Measurements from ENCODE around the gene RASA3.

GRCh38 chr13:114059946-114060860, 72.2 kb downstream of the RASA3 start:
- TF ChIP-seq POLR2AphosphoS5 (IDR thresholded peaks at IDR 0.05; ENCODE audit: low read depth, low read length) (no peak), BACH1 (IDR thresholded peaks at IDR 0.05; ENCODE audit: low read length) (no peak), HDAC6 (IDR thresholded peaks at IDR 0.05; ENCODE audit: low read depth, low read length) (no peak), TAF7 (optimal IDR thresholded peaks at IDR 0.05; ENCODE audit: borderline replicate concordance, low read depth, low read length) (no peak), HDAC2 (IDR thresholded peaks at IDR 0.05; ENCODE audit: borderline replicate concordance in 1 of 2, low read depth in 2 of 2, low read length in 2 of 2) (no peak), CTCF (IDR thresholded peaks at IDR 0.05; ENCODE audit: control extremely low read depth in 1 of 3, insufficient read depth in 1 of 3, low read depth in 1 of 3, low read length in 3 of 3) (no peak), CBX5 (IDR thresholded peaks at IDR 0.05; ENCODE audit: low read depth, low read length) (no peak), TCF12 (IDR thresholded peaks at IDR 0.05; ENCODE audit: low read depth, low read length) (no peak), POLR2A (IDR thresholded peaks at IDR 0.05; ENCODE audit: control extremely low read depth in 1 of 2, low read depth in 2 of 2, low read length in 2 of 2) (no peak), CEBPB (IDR thresholded peaks at IDR 0.05; ENCODE audit: low read depth, low read length) (no peak), NRF1 (IDR thresholded peaks at IDR 0.05; ENCODE audit: low read depth, low read length) (no peak)
